Right ventricle myocardium inferior (tissue), 1 donor: ENCODE data around the gene MYMX. TPM values are rescaled to one million over a fixed set of nuclear protein-coding genes. Genes with fewer than 3 reads are reported as not detected.

Experiments used
- ATAC-seq: fragments of 200-7000 bp; cut with Tn5 transposase; one replicate; pipeline ENCODE4 v1.9.1; 2020; ENCODE audit warnings: mild to moderate bottlenecking, moderate library complexity
- DNase-seq: peaks from one replicate; pipeline ENCODE4 v3.0.0; 2021; ENCODE audit errors: missing footprints
- intact Hi-C: fragments of 100-400 bp; cut with DNase I; formaldehyde crosslinking; loops from one replicate; pipeline ENCODE4 v1.11.0; 2022
- total RNA-seq: library from RNA; stranded (reverse); fragmentation: NEBNext Ultra II Directional; extraction: Animal tissue kit (Norgen Biotek cat#: 25700); gene quantifications from one replicate; pipeline ENCODE4 v1.2.1, GENCODE V29; 2021
- donor health status: DM: no; HTN: yes; CAD: no; lungs with severe emphysema.

Gene MYMX
- total RNA-seq, 1 donor from 2014 or later = not detected

- no peak for DNase-seq
- ATAC-seq = no peak
- intact Hi-C loops = no loop called here
Observed at GRCh38 chr6:44255871-44256774, 39.4 kb downstream of the MYMX start.

GRCh38 chr6:44256775-44257024 lies 40.0 kb downstream of the MYMX start:
- intact Hi-C loops = no loop called here
- ATAC-seq = no peak

GRCh38 chr6:44257025-44257752 lies 40.5 kb downstream of the MYMX start, which contains the start of gene SLC35B2:
Gene SLC35B2 (minus strand): TSS chr6:44257528. CDS start chr6:44257410, 118 bp downstream.
- intact Hi-C loops = no loop called here
- DNase-seq (peak; percentile 85), ATAC-seq (peak; percentile 83)

More at GRCh38 chr6:44256775-44257024, 40.0 kb downstream of the MYMX start:
- DNase-seq = no peak

GRCh38 chr6:44257753-44258324 lies 41.1 kb downstream of the MYMX start:
- no peak for DNase-seq
- no peak for ATAC-seq
- intact Hi-C loops = no loop called here

GRCh38 chr6:44258325-44258863 lies 41.7 kb downstream of the MYMX start:
- intact Hi-C loops = no loop called here
- no peak for ATAC-seq

GRCh38 chr6:44258921-44259320 lies 42.2 kb downstream of the MYMX start:
- ATAC-seq (no peak), DNase-seq (no peak)
- intact Hi-C loops = no loop called here

More at GRCh38 chr6:44258325-44258863, 41.7 kb downstream of the MYMX start:
- DNase-seq = no peak

- intact Hi-C loops = loop anchor here (10.0 kb wide), 1 partner anchor 195 kb away; no protein-coding TSS in a partner anchor
- ATAC-seq = no peak
- DNase-seq = no peak
Observed at GRCh38 chr6:44260011-44260410, 43.3 kb downstream of the MYMX start.

GRCh38 chr6:44260451-44261297 lies 43.9 kb downstream of the MYMX start:
- no peak for DNase-seq
- no peak for ATAC-seq
- intact Hi-C loops = loop anchor here (10.0 kb wide), 1 partner anchor 194 kb away; no protein-coding TSS in a partner anchor

GRCh38 chr6:44261581-44261980 lies 44.9 kb downstream of the MYMX start:
- intact Hi-C loops = loop anchor here (10.0 kb wide), 1 partner anchor 193 kb away; no protein-coding TSS in a partner anchor
- no peak for DNase-seq
- no peak for ATAC-seq

GRCh38 chr6:44262467-44263353 lies 46.0 kb downstream of the MYMX start:
- DNase-seq = no peak
- intact Hi-C loops = loop anchor here (10.0 kb wide), 1 partner anchor 192 kb away; no protein-coding TSS in a partner anchor

GRCh38 chr6:44263354-44264100 lies 46.8 kb downstream of the MYMX start:
- no peak for DNase-seq
- ATAC-seq = no peak
- intact Hi-C loops = loop anchor here (10.0 kb wide), 1 partner anchor 191 kb away; no protein-coding TSS in a partner anchor

More at GRCh38 chr6:44262467-44263353, 46.0 kb downstream of the MYMX start:
- ATAC-seq = no peak

GRCh38 chr6:44264154-44265006 lies 47.7 kb downstream of the MYMX start:
- DNase-seq (peak; percentile 88), ATAC-seq (peak; percentile 1)
- intact Hi-C loops = loop anchor here (10.0 kb wide), 1 partner anchor 190 kb away; no protein-coding TSS in a partner anchor

- peak; percentile 96 for ATAC-seq
- peak; percentile 97 for DNase-seq
- intact Hi-C loops = loop anchor here (10.0 kb wide), 1 partner anchor 190 kb away; no protein-coding TSS in a partner anchor
Observed at GRCh38 chr6:44265007-44265721, 48.4 kb downstream of the MYMX start, which contains the start of gene NFKBIE. Gene NFKBIE (minus strand): TSS chr6:44265551. CDS start chr6:44265346, 205 bp downstream.

GRCh38 chr6:44265722-44266233 lies 49.1 kb downstream of the MYMX start:
- intact Hi-C loops = loop anchor here (10.0 kb wide), 1 partner anchor 189 kb away; no protein-coding TSS in a partner anchor
- DNase-seq (no peak), ATAC-seq (no peak)
